ENCODE measurements around the gene SZT2.
"Not testable (repeated sequence)": the region's sequence is repeated elsewhere in the genome, so short reads cannot be mapped to it uniquely, and the experiment has no call there.

The SZT2 gene

GRCh38 chr1:43363283-43363934 is 26.3 kb upstream of the SZT2 start:
- FAIRE-seq = no peak

DNA sequence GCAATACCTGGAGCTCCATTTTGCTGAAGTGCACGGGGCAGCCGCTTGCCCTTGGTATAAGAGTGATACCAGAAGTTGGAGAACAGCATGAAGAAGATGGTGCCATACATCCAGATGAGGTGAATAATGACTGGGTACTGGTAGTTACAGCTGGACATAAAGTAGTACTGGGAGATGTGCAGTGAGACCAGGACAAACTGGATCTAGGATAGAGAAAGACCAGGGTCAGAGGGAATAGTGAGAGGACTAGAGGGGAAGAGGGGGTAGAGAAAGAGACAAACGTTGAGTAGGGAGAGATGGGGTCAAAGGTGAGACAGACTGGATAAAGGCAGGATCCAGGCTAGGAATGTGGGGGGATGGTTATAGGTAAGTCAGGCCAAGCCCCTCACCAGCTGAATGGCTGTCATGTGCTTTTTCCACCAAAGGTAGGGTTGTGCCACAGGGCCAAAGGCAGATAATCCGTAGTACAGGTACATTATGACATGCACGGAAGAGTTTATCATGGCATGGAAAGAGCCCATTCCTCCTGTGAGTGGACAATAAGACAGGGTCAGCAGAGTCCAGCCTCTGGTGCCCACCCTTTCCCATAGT is 25.7 kb upstream of the SZT2 start:
- no peak for FAIRE-seq

GRCh38 chr1:43365678-43366077 is 24.0 kb upstream of the SZT2 start:
- FAIRE-seq = no peak

DNA sequence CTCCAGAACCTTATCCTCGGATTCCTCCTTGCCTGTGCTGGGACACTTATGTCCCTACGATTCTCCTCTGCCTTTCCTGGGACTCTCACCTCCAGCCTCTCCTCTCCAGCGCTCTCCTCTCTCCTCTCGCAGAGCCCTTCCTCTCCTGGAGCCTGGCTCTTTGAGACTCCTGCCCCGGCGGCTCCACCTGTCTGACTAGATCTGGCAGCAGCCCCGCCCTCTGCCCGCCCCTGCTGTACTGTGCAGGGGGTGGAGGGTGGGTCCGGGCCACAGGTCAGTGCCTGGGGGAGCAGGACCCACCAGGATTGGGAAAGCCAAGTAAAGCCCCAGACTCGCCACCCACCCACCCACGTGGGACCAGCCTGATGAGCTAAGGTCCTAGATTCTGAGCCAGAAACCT is 23.5 kb upstream of the SZT2 start:
- FAIRE-seq = no peak

DNA sequence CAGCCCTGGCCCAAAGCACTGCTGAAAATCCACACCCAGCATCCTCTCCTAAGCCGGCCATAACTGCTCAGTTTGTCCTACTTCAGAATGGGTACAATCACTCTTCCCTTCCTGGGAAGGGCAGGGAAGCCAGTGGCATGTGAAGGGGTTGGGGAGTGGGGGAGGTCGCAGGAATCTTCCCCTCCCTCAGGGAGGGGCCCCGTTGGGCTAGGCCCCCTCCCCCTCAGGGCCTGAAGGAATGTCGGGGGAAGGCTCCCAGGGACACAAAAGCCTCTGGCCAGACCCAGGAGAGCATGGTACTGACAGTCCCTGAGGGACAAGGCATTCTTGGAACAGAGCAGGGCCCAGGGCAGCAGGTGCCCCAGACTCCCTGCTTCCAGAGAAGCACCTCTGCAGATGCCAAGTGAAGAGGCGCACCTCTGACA is 23.1 kb upstream of the SZT2 start:
- no peak for FAIRE-seq

GRCh38 chr1:43367026-43367903 is 22.4 kb upstream of the SZT2 start:
- FAIRE-seq = no peak

- FAIRE-seq = no peak
Measured at GRCh38 chr1:43367904-43368645, 21.6 kb upstream of the SZT2 start, which contains the start of gene ELOVL1. Gene ELOVL1 (minus strand): TSS chr1:43368011. CDS start chr1:43365609, 2,402 bp downstream.

DNA sequence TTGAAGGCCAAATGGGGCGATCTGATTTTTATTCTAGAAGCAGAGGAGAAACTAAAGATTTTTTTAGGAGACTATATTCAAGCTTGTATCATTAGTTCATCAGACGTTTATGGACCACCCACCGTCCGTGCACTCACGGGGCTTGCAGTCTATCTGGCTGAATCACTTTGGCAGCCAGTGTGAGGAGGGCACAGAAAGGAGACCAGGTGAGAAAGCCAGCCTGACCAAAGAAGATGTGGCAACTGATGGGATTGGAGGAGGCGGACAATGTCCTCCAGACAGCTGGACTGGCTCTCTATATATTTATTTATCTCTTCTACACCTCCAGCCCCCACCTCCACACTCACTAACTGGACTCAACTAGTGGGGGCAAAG is 21.1 kb upstream of the SZT2 start:
- no peak for FAIRE-seq

GRCh38 chr1:43369779-43370178 is 19.9 kb upstream of the SZT2 start:
- FAIRE-seq = not testable (repeated sequence)

DNA sequence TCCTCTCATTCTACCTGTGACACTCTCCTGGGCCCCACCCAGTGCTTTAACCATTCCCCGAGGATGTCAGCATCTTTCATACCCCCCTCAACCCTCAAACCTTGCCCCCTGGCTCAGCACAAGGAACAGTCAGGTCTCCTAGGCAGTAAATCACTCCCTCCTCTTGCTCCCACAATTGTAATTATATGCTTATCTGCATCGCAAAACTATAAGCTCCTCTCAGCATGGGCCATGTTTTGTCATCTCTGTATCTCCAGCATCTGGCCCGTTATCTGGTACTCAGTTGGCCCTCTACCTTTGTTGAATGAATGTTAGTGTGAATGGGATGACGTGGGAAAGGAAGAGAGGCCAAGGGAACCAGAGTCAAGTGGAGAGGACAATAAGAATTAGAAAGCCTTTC is 19.1 kb upstream of the SZT2 start:
- FAIRE-seq = no peak

DNA sequence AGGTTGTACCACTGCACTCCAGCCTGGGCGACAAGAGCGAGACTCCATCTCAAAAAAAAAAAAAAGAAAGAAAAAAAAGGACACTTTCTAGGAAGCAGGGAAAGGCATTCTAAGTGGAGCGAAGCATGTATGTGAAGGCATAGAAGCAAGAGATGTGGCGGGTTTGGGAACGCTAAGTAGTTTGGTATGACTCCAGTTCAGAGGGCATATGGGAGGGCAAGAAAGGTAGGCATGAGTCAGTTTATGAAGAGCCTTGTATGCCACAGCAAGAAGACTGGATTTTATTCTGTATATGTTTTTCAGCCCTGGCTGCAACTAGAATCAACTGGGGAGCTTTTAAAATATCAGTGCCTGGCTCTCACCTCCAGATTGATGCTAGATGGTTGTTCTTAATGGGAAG is 17.5 kb upstream of the SZT2 start:
- FAIRE-seq = no peak

DNA sequence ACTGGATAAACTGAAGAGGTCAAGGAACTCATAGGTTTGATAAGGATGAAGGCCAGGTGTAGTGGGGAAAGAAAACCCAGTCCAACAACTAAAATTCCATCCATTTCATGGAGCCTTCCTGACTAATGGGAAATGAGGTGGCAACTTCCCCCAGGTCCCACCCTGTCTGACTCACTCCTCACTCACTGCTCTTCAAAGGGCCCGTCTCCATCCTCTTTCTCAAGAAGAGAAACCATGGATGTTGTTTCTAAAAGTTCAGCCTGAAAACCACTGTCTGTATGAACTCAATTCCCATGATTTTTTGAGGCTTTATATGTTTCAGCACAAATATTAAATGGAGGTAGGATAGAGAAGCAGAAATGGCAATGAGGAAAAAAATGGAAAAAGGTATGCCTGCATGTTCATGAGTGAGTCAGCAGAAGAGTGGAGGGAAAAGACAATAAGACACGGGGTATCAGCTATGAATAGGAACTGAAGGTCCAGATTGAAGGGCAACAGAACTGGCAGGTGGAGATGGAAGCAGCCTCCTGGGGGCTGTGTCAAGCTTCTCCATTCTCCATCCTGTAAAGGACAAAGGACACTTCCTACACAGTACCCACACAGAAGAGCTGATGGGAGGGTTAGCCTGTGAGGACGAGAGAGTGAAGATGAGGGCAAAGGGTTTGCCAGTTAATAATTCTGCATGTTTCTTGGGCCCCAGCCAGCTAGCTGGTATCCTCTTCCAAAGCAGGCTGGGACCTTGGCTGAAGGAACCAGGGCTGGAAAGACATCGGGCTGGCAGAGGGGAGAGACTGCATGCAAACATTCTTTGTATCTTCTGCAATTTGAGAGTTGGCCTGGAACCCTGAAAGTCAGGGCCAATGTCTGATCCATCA is 16.4 kb upstream of the SZT2 start:
- FAIRE-seq = no peak

GRCh38 chr1:43376723-43377235 is 12.9 kb upstream of the SZT2 start:
- no peak for FAIRE-seq

DNA sequence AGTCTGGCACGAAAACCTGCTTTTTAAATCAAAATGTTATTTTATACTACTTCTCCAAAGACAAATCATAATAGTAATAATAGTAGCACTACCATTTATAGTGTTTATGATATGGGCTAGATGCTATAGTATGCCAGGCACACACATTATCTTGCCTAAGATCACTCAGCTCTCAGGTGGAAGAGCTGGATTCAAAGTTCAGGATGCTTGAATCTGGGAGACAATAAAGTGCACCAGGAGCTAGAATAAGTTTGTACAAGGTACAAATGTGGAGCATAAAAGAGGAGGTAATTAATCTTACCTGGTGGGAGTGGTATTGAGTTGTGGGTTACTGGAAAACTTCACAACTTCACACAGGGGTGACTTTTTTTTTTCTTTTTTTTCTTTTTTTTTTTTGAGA is 11.9 kb upstream of the SZT2 start:
- FAIRE-seq = no peak

GRCh38 chr1:43379476-43379875 is 10.2 kb upstream of the SZT2 start:
- no peak for FAIRE-seq

DNA sequence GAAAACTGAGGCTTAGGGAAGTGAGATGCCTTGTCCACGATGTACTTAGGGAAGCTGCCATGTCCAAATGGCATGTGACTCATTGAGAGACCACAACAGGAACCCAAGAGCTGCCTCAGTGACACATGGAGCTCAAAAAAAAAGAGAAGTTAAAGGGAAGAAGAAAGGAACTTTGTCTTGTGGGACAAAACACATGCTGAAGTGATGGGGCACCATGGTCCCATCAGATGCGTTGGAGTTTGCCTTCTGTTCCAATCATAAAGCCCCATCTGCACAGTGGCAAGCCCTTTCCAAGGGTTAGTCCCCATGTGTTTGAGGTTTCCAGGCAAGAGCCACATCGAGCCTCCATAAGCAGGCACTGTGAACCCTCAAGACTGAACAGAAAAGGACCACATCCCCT is 8.1 kb upstream of the SZT2 start:
- no peak for FAIRE-seq

- no peak for FAIRE-seq
Measured at GRCh38 chr1:43382027-43382779, 7.5 kb upstream of the SZT2 start.

GRCh38 chr1:43383449-43383848 is 6.2 kb upstream of the SZT2 start:
- no peak for FAIRE-seq

DNA sequence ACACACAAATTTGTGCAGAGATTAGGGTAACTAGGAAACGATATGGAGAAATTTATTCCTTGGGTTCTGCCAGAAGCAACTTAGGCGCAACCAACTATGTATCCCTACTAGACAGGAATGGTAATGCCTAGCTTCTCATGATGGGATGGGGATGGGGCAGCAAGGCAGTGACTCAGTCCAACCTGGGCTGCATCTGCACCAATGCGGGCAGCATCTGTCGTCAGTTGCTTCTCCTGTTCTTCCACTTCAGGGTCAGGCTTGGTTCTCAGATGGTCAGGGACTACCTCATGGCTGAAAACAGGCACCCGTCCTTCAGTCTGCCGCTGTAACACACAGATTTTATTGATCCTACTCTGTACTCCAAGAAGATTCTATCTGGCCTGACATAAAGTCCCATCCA is 3.0 kb upstream of the SZT2 start:
- no peak for FAIRE-seq

GRCh38 chr1:43387976-43388599 is 1.6 kb upstream of the SZT2 start:
- no peak for FAIRE-seq

GRCh38 chr1:43388613-43389012 is 1.1 kb upstream of the SZT2 start:
- no peak for FAIRE-seq

All from A204.1 (cell line).